H1 (cell line): ENCODE measurements around the gene IL17RD. TPM values are rescaled to one million over a fixed set of nuclear protein-coding genes. Genes with fewer than 3 reads are reported as not detected.

Experiments used
- CTCF ChIA-PET: fragments of 300-600 bp; sonication (Branson Sonifier 250); formaldehyde crosslinking; loops from one replicate; lab custom pipeline; 2021; ENCODE audit not compliant: partially characterized antibody; lab: Charles Lee
- POLR2A ChIA-PET: fragments of 300-600 bp; sonication (Branson Sonifier 250); formaldehyde crosslinking; loops from one replicate; lab custom pipeline; 2021; ENCODE audit warnings: inconsistent platforms; ENCODE audit not compliant: partially characterized antibody; lab: Charles Lee
- DNase-seq, 2 experiments: peaks; one replicate each; pipeline versions ENCODE4 v3.0.0 to v3.0.0-alpha.2; 2010 to 2022; ENCODE audit warnings: low spot score in 2 of 2, low read depth in 1 of 2, mixed read lengths in 1 of 2
- FAIRE-seq: peaks from 2 replicates; lab custom pipeline; 2011; peaks lifted over from hg19 to GRCh38; lab: Jason Lieb, UNC
- H2AFZ ChIP-seq: 2 replicates; pipeline ENCODE4 v1.8.1; 2012; ENCODE audit warnings: low read length, inconsistent platforms
- H2AK5ac ChIP-seq: 2 replicates; pipeline ENCODE4 v1.6.1; 2013; ENCODE audit warnings: low read depth, low read length
- H2BK120ac ChIP-seq: replicated peaks from 2 replicates; pipeline ENCODE3; 2013; ENCODE audit warnings: low read depth, low read length, inconsistent platforms
- H2BK12ac ChIP-seq: 2 replicates; pipeline ENCODE4 v1.6.1; 2013; ENCODE audit warnings: low read depth, low read length
- H2BK15ac ChIP-seq: 2 replicates; pipeline ENCODE4 v1.6.1; 2013; ENCODE audit warnings: low read length
- H2BK20ac ChIP-seq: 2 replicates; pipeline ENCODE4 v1.6.1; 2013; ENCODE audit warnings: low read length
- H2BK5ac ChIP-seq: 2 replicates; pipeline ENCODE4 v1.6.1; 2013; ENCODE audit warnings: low read depth, low read length
- H3K14ac ChIP-seq: 2 replicates; pipeline ENCODE4 v1.6.1; 2013; ENCODE audit warnings: inconsistent platforms; ENCODE audit not compliant: insufficient read length
- H3K18ac ChIP-seq: 2 replicates; pipeline ENCODE4 v1.6.1; 2013; ENCODE audit warnings: low read length; ENCODE audit errors: extremely low read depth
- H3K23ac ChIP-seq: 2 replicates; pipeline ENCODE4 v1.6.1; 2013; ENCODE audit warnings: inconsistent platforms; ENCODE audit not compliant: insufficient read length
- H3K23me2 ChIP-seq: 2 replicates; pipeline ENCODE4 v1.6.1; 2013; ENCODE audit warnings: low read depth, low read length
- H3K27ac ChIP-seq: 2 replicates; pipeline ENCODE4 v1.6.1; 2011; ENCODE audit warnings: low read depth, low read length, inconsistent platforms
- H3K27me3 ChIP-seq, 4 experiments: replicated peaks in 1 of 4; 1 replicate in 1 of 4; 2 replicates in 3 of 4; pipeline versions ENCODE4 v1.6.1 to v1.8.1; 2011 to 2013; ENCODE audit warnings: low read length in 3 of 4, mild to moderate bottlenecking in 3 of 4, inconsistent platforms in 2 of 4, mixed read lengths in 2 of 4, moderate library complexity in 1 of 4; ENCODE audit not compliant: control insufficient read depth in 3 of 4, insufficient read depth in 3 of 4; ENCODE audit errors: extremely low read depth in 1 of 4
- H3K36me3 ChIP-seq, 4 experiments: 2 replicates each; pipeline versions ENCODE4 v1.6.1 to v1.8.1; 2011 to 2013; ENCODE audit warnings: mild to moderate bottlenecking in 4 of 4, low read length in 3 of 4, moderate library complexity in 2 of 4, control low read depth in 1 of 4, inconsistent platforms in 1 of 4; ENCODE audit not compliant: insufficient read depth in 4 of 4, control insufficient read depth in 2 of 4
- H3K4ac ChIP-seq: replicated peaks from 2 replicates; pipeline ENCODE3; 2013; ENCODE audit warnings: low read length, low read depth, mixed read lengths, inconsistent platforms; ENCODE audit not compliant: insufficient read length
- H3K4me1 ChIP-seq, 4 experiments: replicated peaks in 1 of 4; 1 replicate in 1 of 4; 2 replicates in 3 of 4; pipeline versions ENCODE4 v1.6.1 to v1.8.1; 2011 to 2013; ENCODE audit warnings: low read length in 3 of 4, inconsistent platforms in 2 of 4, mixed read lengths in 1 of 4; ENCODE audit not compliant: insufficient read depth in 4 of 4, control insufficient read depth in 3 of 4
- H3K4me2 ChIP-seq, 2 experiments: 2 replicates each; pipeline versions ENCODE4 v1.6.1 to v1.8.1; 2011 to 2013; ENCODE audit warnings: low read depth in 2 of 2, low read length in 2 of 2, control low read depth in 1 of 2, inconsistent platforms in 1 of 2, mild to moderate bottlenecking in 1 of 2; ENCODE audit not compliant: insufficient read depth in 1 of 2
- H3K4me3 ChIP-seq, 4 experiments: fragments of 200-600, 300-600 bp in 1 of 4; sonication (generic), shearing (Covaris generic), sonication (Bioruptor Twin) in 1 of 4; 2 replicates each; pipeline versions ENCODE4 v1.5.1 to v1.8.1; 2011 to 2016; ENCODE audit warnings: low read length in 4 of 4, low read depth in 3 of 4, control low read depth in 2 of 4, inconsistent platforms in 2 of 4, mild to moderate bottlenecking in 2 of 4, mixed read lengths in 1 of 4, moderate library complexity in 1 of 4; ENCODE audit not compliant: insufficient read depth in 2 of 4; ENCODE audit errors: extremely low read depth in 1 of 4
- H3K56ac ChIP-seq: replicated peaks from 2 replicates; pipeline ENCODE3; 2013; ENCODE audit warnings: low read depth, mild to moderate bottlenecking, mixed read lengths, low read length, inconsistent platforms; ENCODE audit not compliant: insufficient read length
- H3K79me1 ChIP-seq: 2 replicates; pipeline ENCODE4 v1.6.1; 2013; ENCODE audit warnings: low read depth, low read length, control low read depth
- H3K79me2 ChIP-seq, 2 experiments: 2 replicates each; pipeline versions ENCODE4 v1.6.1 to v1.8.1; 2012 to 2013; ENCODE audit warnings: low read length in 2 of 2, mild to moderate bottlenecking in 2 of 2, inconsistent platforms in 1 of 2; ENCODE audit not compliant: insufficient read depth in 2 of 2, control insufficient read depth in 1 of 2
- H3K9ac ChIP-seq, 4 experiments: replicated peaks in 1 of 4; 1 replicate in 1 of 4; 2 replicates in 3 of 4; pipeline versions ENCODE4 v1.6.1 to v1.8.1; 2011 to 2013; ENCODE audit warnings: low read depth in 3 of 4, low read length in 3 of 4, control low read depth in 2 of 4, mild to moderate bottlenecking in 2 of 4, moderate library complexity in 2 of 4, inconsistent platforms in 1 of 4; ENCODE audit errors: extremely low read depth in 1 of 4
- H3K9me3 ChIP-seq, 2 experiments: 2 replicates each; pipeline versions ENCODE4 v1.6.1 to v1.8.1; 2012 to 2013; ENCODE audit warnings: mild to moderate bottlenecking in 2 of 2, moderate library complexity in 2 of 2, control low read depth in 1 of 2, inconsistent platforms in 1 of 2, low read depth in 1 of 2, low read length in 1 of 2, mixed read lengths in 1 of 2; ENCODE audit not compliant: insufficient read depth in 2 of 2
- H4K20me1 ChIP-seq, 2 experiments: replicated peaks in 1 of 2; 2 replicates each; pipeline versions ENCODE3 to v1.8.1; 2011 to 2013; ENCODE audit warnings: inconsistent platforms in 2 of 2, low read length in 2 of 2, mild to moderate bottlenecking in 1 of 2; ENCODE audit not compliant: insufficient read depth in 2 of 2, control insufficient read depth in 1 of 2
- H4K5ac ChIP-seq: 2 replicates; pipeline ENCODE4 v1.6.1; 2013; ENCODE audit warnings: low read length, low read depth, mixed read lengths, inconsistent platforms; ENCODE audit not compliant: insufficient read length
- H4K8ac ChIP-seq: 2 replicates; pipeline ENCODE4 v1.8.0; 2013; ENCODE audit warnings: mild to moderate bottlenecking, moderate library complexity, low read length, inconsistent platforms; ENCODE audit not compliant: insufficient read depth; ENCODE audit errors: extremely low read depth
- H4K91ac ChIP-seq: replicated peaks from 2 replicates; pipeline ENCODE3; 2013; ENCODE audit warnings: low read length, mixed read lengths, inconsistent platforms; ENCODE audit not compliant: insufficient read length
- ATF2 ChIP-seq: IDR thresholded peaks from 2 replicates; pipeline ENCODE4 v1.6.1; 2012; ENCODE audit warnings: low read length, inconsistent platforms
- BACH1 ChIP-seq: IDR thresholded peaks from 2 replicates; pipeline ENCODE4 v1.6.1; 2012; ENCODE audit warnings: low read length, improper control_type of control experiment
- CEBPB ChIP-seq: IDR thresholded peaks from 2 replicates; pipeline ENCODE4 v1.6.1; 2012; ENCODE audit warnings: low read depth, low read length
- CTCF ChIP-seq, 3 experiments: IDR thresholded peaks; 1 replicate in 2 of 3; 2 replicates in 1 of 3; pipeline versions ENCODE4 v1.5.1 to v1.6.1; 2011; ENCODE audit warnings: low read length in 3 of 3, mild to moderate bottlenecking in 3 of 3, inconsistent platforms in 2 of 3, low read depth in 1 of 3, moderate library complexity in 1 of 3; ENCODE audit not compliant: insufficient read depth in 1 of 3; ENCODE audit errors: control extremely low read depth in 1 of 3
- FOSL1 ChIP-seq: IDR thresholded peaks from 2 replicates; pipeline ENCODE4 v1.6.1; 2011; ENCODE audit warnings: mild to moderate bottlenecking, low read depth, low read length, moderate library complexity; ENCODE audit not compliant: insufficient read depth
- GABPA ChIP-seq: IDR thresholded peaks from 2 replicates; pipeline ENCODE4 v1.6.1; 2011; ENCODE audit warnings: mild to moderate bottlenecking, low read length, moderate library complexity, borderline replicate concordance; ENCODE audit not compliant: insufficient read depth
- MAFK ChIP-seq: IDR thresholded peaks from 2 replicates; pipeline ENCODE4 v1.6.1; 2012; ENCODE audit warnings: low read depth, mild to moderate bottlenecking, improper control_type of control experiment, low read length
- POU5F1 ChIP-seq: IDR thresholded peaks from 2 replicates; pipeline ENCODE4 v1.6.1; 2011; ENCODE audit warnings: low read depth, mild to moderate bottlenecking, low read length, moderate library complexity
- SP4 ChIP-seq: IDR thresholded peaks from 2 replicates; pipeline ENCODE4 v1.6.1; 2012; ENCODE audit warnings: low read length, inconsistent platforms
- SRF ChIP-seq: IDR thresholded peaks from 2 replicates; pipeline ENCODE4 v1.6.1; 2011; ENCODE audit warnings: mild to moderate bottlenecking, low read depth, low read length, moderate library complexity
- TEAD4 ChIP-seq: IDR thresholded peaks from 2 replicates; pipeline ENCODE4 v1.6.1; 2012; ENCODE audit warnings: low read depth, low read length, inconsistent platforms, mixed read lengths
- WGBS, 2 experiments: shearing (Covaris generic) in 1 of 2; methylation state at CpG; one replicate each; pipeline versions ENCODE4 v1.1.6 to v1.1.7; 2013 to 2015; ENCODE audit warnings: low lambda C conversion rate in 2 of 2, mixed read lengths in 2 of 2, inconsistent platforms in 1 of 2, low coverage in 1 of 2, missing lambda C conversion rate in 1 of 2; ENCODE audit not compliant: insufficient replicate concordance in 2 of 2, insufficient coverage in 1 of 2, insufficient read length in 1 of 2; ENCODE audit errors: extremely low coverage in 1 of 2, missing lambda C conversion rate in 1 of 2; 5-methylcytosine and 5-hydroxymethylcytosine counted together
- polyA plus RNA-seq, 7 experiments: library from polyadenylated mRNA; depleted of rRNA in 3 of 7; stranded (reverse) in 5 of 7; unstranded in 2 of 7; fragments of >200 nt in 5 of 7; fragments of 200-250 nt in 2 of 7; gene quantifications; 1 replicate in 5 of 7; 2 replicates in 1 of 7; 4 replicates in 1 of 7; pipeline versions ENCODE4 v1.2.1 to v1.2.3, GENCODE V29; 2011 to 2013; ENCODE audit warnings: missing spikeins in 2 of 7, mixed read lengths in 2 of 7
- total RNA-seq: library from RNA; stranded (reverse); fragmentation: NEBNext Ultra II Directional; extraction: Animal tissue kit (Norgen Biotek cat#: 25700); gene quantifications from 2 replicates; pipeline ENCODE4 v1.2.1, GENCODE V29; 2021

IL17RD gene
- total and polyA plus RNA-seq, 2 of the 8 experiments (the other 6 are each of a cell fraction or from before 2014, with no cell fraction given), result 10.9 to 48.9 TPM

GRCh38 chr3:57066471-57066870 lies 98.7 kb downstream of the IL17RD start:
- Histone ChIP-seq H3K36me3 (no peaks in the 10 kb centered on the region), H3K27me3 (no peaks in the 10 kb centered on the region), H3K56ac (no peak overlapping the region), H4K20me1 (no peaks in the 10 kb centered on the region), H2AFZ (no peak overlapping the region), H3K27ac (no peak overlapping the region), H2BK120ac (no peak overlapping the region), H3K4me1 (peaks cover 0 to 9% (median 4%) of the 10 kb centered on the region in 4 experiments; a peak in 6 of 7 replicates), H4K5ac (no peak overlapping the region), H2BK5ac (no peak overlapping the region), H3K9ac (no peak overlapping the region), H3K79me1 (peaks cover 3% of the 10 kb centered on the region; the same call in 1 of the 2 replicates), H2BK12ac (no peak overlapping the region), H3K4ac (no peak overlapping the region), H2BK20ac (no peak overlapping the region), H2AK5ac (no peak overlapping the region), H3K79me2 (no peaks in the 10 kb centered on the region), H3K4me3 (no peak overlapping the region), H3K9me3 (no peaks in the 10 kb centered on the region), H3K4me2 (no peak overlapping the region), H4K91ac (no peak overlapping the region), H3K18ac (no peak overlapping the region), H3K23ac (no peak overlapping the region), H3K23me2 (0 out of 2 replicates have a peak, but pooled peaks cover 2% of the 10 kb centered on the region), H3K14ac (no peak overlapping the region), H4K8ac (no peak overlapping the region), H2BK15ac (no peak overlapping the region)
- 93% methylated on average over 6 of the region's 6 CpGs; no CpG with 5 or more reads in 1 of the 2 experiments for WGBS, 2 experiments
- CTCF ChIA-PET, result interaction anchor here (1.0 to 1.8 kb wide), 2 partner anchors 11 to 287 kb away, joined by 4 to 7 read pairs; no protein-coding TSS in a partner anchor
- POLR2A ChIA-PET, result no interaction called here
- DNase-seq, result no peak
- FAIRE-seq, result no peak
- TF ChIP-seq CEBPB (no peak), TEAD4 (no peak), POU5F1 (no peak), GABPA (no peak), FOSL1 (no peak), BACH1 (no peak), SRF (no peak), CTCF (IDR thresholded peaks at IDR 0.05; ENCODE audit: control extremely low read depth in 1 of 3, insufficient read depth in 1 of 3, low read depth in 1 of 3, low read length in 3 of 3) (no peak), SP4 (no peak), MAFK (no peak), ATF2 (no peak)
